ENCODE results near the gene LRRC66.
A peak's percentile ranks its signal among the peaks of the same experiment; 100 is the strongest.

The LRRC66 gene, protein sequence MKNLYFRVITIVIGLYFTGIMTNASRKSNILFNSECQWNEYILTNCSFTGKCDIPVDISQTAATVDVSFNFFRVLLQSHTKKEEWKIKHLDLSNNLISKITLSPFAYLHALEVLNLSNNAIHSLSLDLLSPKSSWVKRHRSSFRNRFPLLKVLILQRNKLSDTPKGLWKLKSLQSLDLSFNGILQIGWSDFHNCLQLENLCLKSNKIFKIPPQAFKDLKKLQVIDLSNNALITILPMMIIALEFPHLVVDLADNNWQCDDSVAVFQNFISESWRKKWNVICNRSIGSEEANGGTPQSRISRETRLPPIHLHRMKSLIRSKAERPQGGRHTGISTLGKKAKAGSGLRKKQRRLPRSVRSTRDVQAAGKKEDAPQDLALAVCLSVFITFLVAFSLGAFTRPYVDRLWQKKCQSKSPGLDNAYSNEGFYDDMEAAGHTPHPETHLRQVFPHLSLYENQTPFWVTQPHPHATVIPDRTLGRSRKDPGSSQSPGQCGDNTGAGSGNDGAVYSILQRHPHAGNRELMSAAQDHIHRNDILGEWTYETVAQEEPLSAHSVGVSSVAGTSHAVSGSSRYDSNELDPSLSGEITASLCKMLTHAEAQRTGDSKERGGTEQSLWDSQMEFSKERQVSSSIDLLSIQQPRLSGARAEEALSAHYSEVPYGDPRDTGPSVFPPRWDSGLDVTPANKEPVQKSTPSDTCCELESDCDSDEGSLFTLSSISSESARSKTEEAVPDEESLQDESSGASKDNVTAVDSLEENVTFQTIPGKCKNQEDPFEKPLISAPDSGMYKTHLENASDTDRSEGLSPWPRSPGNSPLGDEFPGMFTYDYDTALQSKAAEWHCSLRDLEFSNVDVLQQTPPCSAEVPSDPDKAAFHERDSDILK

DNA sequence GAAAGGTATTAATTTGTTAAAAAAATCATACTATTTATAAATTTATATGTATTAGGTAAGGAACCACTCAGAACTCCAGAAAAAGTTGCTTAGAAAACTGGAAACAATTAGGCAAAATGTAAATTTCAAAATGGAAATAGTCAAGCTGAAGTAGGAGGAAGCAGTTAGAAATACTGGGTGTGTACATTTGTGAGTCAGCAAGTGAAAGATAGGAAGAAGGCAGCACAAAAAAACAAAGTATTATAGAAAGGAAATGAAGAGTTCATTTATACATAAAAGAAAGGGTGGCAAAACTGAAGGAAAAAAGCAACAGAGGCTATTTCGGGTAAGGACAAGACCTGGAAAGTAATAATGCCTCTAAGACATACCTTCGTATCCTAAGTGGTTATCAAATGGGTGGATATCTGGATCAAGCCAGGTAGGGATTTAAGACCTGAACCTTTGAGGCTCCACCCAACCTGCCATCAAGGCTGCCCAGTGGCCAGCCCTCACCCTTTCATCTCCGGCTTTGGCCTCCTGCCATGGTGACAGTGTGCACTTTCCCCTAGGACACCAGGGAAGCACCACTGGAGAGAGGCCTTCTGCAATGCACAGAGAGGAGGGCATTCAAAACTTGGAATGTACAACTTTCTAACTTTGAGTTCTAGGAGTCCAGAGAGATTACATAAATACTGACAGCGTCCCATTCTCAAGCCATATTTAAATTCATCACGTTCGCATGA lies at the start of gene LRRC66:
TSS of gene LRRC66 (minus strand) at position 428 of the 722 bp plus-strand sequence. CDS start 2,750 bp downstream, outside the sequence.
- DNase-seq (ENCODE audit: low read depth): no peak

DNA sequence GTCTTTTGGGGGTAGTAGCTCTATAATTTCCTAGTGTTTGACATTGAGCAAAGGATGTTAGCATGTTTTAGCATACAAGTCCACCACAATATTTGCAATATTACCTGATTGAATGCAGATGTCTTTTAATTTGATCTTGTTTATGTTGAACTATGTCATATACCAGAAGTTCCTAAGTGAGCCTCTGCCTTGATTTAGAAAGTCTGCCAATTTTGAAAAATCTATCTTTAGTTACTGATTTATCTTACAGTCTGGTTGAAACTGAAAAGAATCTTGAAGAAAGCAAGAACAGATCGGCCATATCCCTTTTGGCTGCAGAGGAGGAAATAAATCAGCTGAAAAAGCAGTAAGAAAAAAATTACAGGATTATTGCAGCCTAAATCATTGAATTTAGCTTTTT lies 49.4 kb upstream of the LRRC66 start:
- no peak for DNase-seq (ENCODE audit: low read depth)

DNA sequence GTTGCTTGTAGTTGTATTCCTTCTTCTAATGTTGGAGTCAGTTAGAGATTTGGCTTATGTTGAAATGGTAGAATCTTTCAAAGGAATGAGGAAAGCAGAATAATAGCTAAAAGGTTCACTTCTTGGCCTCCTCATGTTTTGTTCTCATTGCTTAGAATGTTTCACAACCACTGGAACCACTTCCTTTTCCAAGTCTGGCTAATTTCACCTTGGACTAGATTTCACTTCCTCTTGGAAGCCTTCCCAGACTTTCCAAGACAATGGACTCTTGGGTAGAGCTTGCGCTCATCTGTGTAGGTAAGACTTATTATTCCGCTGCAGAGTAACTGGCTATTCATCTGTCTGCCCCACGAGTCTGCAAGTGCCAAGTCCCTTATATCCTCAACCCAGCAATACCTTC lies 39.2 kb upstream of the LRRC66 start:
- no peak for DNase-seq (ENCODE audit: low read depth)

DNA sequence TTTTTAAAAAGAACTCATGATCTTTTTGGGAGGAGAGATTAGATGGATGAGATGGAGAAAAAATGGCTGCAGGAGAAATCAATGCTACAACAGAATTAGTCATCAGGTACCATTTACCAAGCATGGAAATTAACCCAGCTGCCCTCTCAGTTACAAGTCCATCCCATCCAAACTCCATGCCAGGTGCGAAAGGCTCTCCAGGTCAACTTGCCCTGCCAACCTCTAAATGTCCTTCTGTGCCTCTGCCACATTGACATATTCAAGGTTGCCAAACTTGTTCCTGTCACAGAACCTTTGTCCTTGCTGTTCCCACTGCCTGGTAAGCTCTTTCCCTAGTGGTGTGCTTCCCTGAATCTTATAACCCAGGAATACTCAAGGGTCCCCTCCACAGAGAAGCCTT lies 38.1 kb upstream of the LRRC66 start:
- DNase-seq (ENCODE audit: low read depth): no peak

DNA sequence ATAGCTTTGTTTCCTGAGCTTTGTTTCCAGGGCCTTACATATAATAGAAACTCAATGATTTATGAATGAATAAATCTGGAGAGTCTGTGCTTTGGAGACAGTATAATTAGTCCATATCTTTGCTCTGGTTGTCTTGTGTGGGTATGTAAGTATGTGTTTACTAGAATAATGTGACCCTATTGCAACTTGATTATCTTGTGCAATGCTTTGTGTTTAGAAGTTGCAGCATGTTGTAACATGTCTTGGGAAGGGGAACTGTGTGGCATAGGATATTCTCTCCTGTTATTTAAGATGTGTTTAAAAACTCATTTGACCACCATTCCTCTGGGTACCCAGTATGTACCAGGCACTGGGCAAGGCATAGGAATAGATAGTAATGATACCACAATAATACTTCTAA lies 37.0 kb upstream of the LRRC66 start:
- DNase-seq (ENCODE audit: low read depth): no peak

DNA sequence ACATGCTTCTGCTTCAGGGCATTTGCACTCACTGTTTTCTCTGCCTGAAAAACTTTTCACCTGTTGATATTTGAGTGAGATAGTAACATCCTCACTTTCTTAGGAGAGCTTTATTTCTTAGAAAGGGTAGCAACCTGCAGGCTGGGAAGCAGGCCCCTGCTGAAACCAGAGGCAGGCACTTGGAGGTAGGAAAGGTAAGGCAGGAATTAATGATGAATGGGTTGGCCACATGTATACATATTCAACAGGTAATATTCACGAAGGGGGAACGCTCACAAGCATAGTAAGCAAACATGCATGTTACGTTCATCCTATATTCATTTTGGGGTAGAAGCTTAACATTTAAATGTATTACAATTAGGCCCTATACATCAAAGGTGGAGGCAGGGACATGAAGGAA lies 34.1 kb upstream of the LRRC66 start:
- DNase-seq (ENCODE audit: low read depth): no peak

DNA sequence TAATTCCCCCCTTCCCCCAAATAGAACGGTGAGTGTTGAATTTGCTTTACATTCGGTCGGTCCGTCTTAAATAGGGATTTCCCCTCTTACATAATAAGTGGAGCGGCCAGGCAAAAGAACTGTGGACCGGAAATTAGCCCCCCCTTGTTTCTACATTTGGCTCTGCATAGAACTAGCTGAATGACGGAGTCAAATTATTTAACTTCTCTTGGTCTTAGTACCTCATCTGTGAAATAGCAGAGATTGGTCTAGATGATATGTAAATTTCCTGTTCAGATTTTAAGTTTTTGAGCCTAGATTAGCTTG lies 32.3 kb upstream of the LRRC66 start:
- DNase-seq (ENCODE audit: low read depth): no peak

DNA sequence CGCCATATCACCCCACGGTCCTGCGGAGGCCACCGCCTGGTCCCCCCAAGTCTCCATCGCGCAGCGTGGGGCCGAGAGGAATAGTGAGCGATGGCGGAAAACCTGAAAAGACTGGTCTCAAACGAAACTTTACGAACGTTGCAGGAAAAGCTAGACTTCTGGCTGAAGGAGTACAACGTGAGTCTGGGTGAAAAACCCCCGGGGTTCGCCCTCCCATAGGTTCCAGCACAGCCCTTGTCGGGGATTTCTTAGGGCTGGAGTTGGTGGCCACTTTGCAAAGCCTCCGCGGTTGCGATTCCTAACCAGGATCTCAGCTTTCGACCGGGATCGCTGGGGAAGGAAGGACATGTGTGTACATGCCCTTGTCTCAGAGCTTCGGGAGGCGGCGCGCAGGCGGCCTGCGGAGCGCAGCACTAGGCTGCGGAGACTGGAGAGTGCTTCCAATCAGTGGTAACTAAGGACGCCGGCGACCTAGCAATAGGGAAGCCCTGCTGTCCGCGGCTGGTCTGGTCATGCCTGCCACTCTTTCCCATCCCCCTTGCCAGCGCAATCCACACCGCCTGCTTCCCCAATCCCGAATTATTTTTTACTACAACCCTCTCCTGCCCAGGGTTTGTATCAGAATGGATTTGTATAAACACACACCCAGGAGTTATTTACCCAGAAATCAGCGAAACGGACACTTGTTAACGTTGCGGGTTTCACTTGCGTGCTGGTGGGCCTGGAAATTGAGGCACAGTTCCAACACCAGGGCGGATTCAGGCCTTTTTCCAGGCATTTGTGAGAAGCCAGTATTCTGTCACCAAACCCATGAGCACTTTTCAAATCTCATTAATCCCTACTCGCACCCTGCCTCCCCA lies 31.7 kb upstream of the LRRC66 start:
- no peak for DNase-seq (ENCODE audit: low read depth)

DNA sequence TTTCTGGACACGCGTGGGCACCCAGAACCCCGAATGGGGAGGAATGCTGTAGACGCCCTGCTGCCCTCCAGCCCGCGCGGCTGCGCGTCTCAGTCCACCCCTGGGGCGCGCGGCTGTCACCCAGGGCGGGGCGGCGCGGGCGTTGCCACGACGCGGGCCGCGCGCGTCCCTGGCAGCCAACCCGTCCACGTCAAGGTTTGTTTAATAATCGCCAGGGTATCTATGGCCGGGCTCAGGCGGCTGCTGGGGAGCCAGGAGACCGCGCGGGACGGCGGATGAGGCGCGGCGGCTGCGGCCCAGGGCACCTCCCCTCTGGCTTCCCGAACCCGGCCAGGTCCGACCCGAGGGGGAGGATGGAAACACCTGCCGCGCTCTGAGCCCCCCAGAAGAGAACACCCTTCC lies 31.1 kb upstream of the LRRC66 start, which contains the start of gene SPATA18:
TSS of gene SPATA18 (plus strand) at position 92 of the 402 bp plus-strand sequence. CDS start 401 bp downstream, outside the sequence.
- DNase-seq (ENCODE audit: low read depth): no peak

DNA sequence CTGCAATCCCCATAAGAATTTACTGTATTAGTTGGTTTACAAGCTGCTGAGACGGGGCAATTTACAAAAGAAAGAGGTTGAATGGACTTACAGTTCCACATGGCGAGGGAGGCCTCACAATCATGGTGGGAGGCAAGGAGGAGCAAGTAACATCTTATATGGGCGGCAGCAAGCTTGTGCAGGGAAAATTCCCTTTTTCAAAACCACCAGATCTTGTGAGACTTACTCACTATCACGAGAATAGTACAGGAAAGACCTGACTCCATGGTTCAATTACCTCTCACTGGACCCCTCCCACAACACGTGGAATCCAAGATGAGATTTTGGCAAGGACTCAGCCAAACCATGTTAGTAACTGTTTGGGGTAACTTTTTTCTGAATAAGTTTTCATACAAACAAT lies 29.1 kb upstream of the LRRC66 start:
- no peak for DNase-seq (ENCODE audit: low read depth)

DNA sequence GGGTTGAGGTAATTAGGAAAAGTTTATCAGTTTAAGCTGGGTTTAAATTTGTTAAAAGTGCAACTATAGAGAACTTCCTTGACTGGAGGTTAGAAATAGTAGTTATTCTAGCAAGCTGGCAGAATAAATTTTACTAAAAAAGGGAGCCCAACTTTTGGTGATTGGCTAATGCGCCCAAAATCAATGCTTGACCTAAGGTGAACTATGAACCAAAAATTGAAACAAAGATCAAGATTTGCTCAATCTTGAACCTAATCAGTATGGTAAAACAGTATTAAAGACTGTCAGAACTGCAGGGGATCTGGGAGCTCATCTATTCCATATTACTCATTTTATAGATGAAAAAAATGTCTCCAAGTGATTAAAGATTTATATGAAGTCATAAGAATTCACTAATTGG lies 24.9 kb upstream of the LRRC66 start:
- no peak for DNase-seq (ENCODE audit: low read depth)

DNA sequence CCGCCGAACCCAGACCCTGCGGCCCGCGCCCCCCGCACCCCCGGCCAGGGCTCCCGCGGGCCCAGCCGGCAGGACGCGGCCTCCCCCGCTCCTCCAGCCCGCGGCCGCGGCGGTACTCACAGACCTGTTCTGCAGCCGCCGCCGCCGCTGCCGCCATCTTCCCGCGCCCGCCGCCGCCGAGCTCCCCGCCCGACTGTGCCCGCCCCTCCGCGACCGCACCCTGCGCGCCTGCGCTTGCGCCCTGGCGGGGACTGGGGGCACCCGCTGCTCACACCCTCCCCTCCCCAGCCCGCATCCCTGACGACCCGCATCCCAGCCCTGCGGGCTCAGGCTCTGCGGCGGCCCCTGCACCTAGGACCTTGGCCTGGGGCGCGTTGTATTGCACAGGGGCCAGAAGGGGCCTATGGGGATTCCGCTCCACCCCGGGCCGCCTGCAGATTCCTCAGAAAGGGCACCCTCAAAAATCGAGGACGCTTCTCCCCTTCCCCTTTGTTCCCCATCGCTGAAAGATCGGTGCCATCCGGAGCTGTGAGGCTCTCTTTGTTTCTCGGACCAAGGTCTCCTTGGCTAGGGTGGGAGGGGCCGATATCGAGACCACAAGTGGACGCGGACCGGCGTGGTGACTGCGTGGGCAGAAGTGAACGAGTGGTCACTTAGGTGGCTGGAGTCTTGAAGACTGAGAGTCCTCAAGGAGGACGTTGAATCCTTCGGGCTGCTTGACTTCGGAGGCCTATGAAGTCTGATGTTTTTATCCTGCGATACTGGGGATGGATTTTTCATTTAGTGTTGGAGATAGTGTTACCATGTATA lies 18.1 kb upstream of the LRRC66 start, which contains the start of gene SGCB:
TSS of gene SGCB (minus strand) at position 197 of the 810 bp plus-strand sequence. CDS start at position 157, 40 bp downstream.
- DNase-seq (ENCODE audit: low read depth): peak; percentile 65

DNA sequence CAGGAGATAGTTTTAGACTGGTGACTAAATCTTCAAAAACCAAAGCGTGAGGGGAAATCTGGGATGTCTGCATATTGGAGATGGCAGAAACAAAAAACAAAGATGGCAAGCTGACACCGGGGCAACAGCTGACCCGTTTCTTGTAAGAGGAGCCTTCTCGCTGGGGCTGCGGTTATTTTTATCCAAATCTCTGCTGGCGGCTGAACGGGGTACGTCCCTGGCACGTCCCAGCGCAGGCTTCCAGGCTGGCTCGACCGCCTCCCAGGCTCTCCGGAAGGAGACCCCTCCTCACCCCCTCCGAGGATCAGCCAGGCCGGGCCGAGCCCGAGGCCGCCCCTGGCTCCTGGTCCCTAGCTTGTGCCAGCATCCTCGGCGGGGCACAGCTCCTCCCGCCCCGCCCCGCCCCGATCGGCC lies 17.5 kb upstream of the LRRC66 start:
- DNase-seq (ENCODE audit: low read depth): no peak

DNA sequence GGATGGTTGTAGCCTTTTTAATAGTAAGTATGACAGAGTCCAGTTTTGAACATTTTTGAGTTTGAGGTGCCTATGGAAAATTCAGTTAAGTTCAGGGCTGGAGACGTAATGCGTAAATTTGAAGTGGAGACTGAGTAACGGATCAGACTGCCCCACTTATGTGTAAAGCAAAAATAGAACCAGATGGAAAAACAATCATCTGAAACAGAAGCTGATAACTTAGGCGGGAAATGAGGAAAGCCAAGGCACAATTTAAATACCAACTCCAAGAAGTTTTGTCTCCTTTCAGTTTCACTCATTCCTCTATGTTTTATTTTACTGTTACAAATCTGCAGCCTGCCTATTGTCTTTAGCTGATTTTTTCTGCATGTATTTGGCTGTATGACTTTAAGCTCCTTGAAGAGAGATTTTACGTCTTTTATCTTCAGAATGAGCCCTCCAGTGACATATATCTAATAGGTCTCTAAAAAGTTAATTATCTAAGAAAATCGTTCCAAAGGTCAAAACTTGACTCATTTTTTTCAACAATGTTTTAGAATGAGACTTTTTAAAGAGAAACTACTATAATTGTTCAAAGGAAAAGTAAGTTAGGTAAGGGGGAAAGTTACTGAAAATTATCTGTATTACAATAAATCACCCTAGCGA lies 16.8 kb upstream of the LRRC66 start:
- no peak for DNase-seq (ENCODE audit: low read depth)

DNA sequence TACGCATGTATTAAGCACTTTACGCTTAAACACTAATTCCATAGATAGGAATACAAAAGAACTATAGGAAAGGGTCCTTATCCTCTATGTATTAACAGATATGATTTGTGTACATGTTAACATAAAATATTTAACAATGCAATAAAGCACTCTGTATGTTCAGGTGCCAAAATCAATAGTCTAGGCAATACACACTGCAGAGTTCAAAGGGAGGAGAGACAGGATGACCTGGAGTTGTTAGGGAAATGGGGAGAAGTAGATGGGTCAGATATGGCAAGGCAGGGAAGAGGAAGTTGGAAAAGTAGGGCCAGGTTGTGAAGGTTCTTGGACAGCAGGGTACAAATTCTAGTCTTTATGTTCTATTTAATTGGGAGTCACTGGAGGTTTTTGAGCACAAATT lies 15.0 kb upstream of the LRRC66 start:
- no peak for DNase-seq (ENCODE audit: low read depth)

DNA sequence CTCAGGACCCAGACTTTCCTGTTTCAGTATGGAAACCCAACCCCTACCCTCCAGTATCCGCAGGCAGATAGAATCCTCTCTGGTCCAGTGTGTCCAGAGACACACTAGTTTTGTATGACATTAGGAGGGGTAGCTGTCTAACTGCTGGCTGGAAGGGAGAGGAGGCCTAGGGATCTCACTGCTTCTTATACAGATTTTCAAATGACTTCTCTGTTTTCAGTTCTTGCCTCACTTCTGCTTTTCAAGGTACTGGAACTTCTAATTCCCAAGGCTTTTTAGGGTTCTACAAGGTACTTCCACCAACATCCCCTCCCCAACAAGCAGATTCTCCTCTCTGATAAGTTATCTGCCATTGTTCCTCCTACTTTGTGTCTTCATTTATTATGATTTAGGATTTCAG lies 11.8 kb upstream of the LRRC66 start:
- no peak for DNase-seq (ENCODE audit: low read depth)

DNA sequence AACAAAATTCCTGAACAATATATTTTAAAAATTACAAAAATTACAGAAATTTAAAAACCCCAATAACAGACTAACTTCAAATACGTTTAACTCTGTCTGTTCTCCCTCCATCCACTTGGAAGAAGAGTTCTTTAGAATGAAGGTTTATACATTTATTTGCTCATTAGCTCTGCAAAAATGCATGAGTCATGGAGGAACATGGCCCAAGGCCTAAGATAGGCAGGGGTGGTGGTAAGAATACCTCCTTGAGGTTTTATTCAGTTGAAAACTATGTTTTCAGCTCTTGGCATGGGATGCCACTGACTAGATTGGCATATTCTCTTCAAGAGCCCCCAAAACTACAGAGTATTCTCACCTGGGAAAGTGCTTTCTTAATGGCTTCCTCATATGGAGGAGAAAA lies 8.8 kb upstream of the LRRC66 start:
- DNase-seq (ENCODE audit: low read depth): no peak

DNA sequence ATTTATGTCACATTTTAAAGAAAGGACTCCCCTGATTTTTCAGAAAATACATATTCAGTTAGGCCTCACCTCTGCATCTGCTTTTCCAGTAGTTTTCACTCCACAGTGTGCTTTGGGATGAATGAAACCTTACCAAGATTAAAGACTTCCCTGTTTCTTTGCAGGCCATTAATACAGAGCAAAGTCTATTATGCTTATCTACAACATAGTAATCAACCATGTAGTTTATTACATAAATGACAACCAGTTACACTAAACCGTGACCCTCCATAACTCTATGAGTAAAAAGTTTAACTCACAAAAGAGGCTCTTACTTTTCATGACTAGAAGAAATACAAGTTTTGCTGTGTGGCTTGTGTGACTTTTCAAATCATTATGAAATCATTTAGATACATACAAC lies 2.3 kb downstream of the LRRC66 start:
- no peak for DNase-seq (ENCODE audit: low read depth)

DNA sequence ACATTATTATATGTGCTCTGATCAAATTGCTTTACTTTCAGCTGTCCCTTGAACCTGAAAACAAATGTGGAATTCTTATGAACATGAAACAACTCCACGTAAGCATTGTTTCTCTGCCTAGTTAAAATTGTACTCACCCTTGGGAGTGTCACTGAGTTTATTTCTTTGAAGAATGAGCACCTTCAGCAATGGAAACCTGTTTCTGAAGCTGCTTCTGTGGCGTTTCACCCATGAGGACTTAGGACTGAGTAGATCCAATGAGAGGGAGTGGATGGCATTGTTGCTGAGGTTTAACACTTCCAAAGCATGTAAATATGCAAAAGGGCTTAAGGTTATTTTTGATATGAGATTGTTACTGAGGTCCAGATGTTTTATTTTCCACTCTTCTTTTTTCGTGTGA lies 3.2 kb downstream of the LRRC66 start:
- no peak for DNase-seq (ENCODE audit: low read depth)

DNA sequence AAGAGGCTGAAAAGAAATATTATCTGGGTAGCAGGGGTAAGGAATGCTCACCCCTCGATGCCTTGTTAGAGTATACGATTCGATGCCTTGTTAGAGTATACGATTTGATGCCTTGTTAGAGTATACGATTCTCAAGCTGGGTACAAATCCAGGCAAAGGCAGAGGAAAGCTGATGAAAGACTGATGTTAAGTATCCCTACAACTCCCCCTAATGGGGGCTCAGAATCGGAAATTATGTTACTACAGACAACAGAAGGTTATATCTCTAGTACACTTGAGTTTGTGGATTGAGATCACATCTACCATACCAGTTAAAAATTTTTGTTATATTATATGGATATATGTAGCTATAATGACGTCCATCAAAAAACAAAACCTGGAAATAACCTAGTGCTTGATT lies 4.8 kb downstream of the LRRC66 start:
- DNase-seq (ENCODE audit: low read depth): no peak
